Gastrocnemius medialis (tissue), 4 donors: ENCODE data around the gene NCF4. TPM values are rescaled to one million over a fixed set of nuclear protein-coding genes. Genes with fewer than 3 reads are reported as not detected.

Source experiments
- ATAC-seq, 2 donors: fragments of 150-250 bp; one replicate each; pipeline ENCODE4 v1.9.1; 2016
- DNase-seq, 2 donors: peaks; one replicate each; pipeline ENCODE4 v3.0.0-alpha.2; 2019
- H3K27ac ChIP-seq, 4 donors: fragments of 200-600 bp; sonication (generic); 1 replicate in 1 of 4; 2 replicates in 3 of 4; pipeline ENCODE4 v1.5.1; 2016 to 2018; ENCODE audit warnings: mild to moderate bottlenecking in 2 of 4, moderate library complexity in 1 of 4
- H3K27me3 ChIP-seq, 3 donors: fragments of 200-600 bp; sonication (generic) in 2 of 3; 1 replicate in 1 of 3; 2 replicates in 2 of 3; pipeline versions ENCODE4 v1.5.1 to v1.6.0; 2016 to 2019; ENCODE audit warnings: mild to moderate bottlenecking in 1 of 3, moderate library complexity in 1 of 3
- H3K36me3 ChIP-seq, 2 donors: fragments of 200-600 bp; sonication (generic) in 1 of 2; one replicate each; pipeline ENCODE4 v1.5.1; 2017 to 2018
- H3K4me1 ChIP-seq, 2 donors: fragments of 200-600 bp; sonication (generic) in 1 of 2; one replicate each; pipeline ENCODE4 v1.5.1; 2016 to 2017; ENCODE audit warnings: mild to moderate bottlenecking in 2 of 2
- H3K4me3 ChIP-seq, 4 donors: fragments of 200-600 bp; sonication (generic) in 3 of 4; 1 replicate in 1 of 4; 2 replicates in 3 of 4; pipeline ENCODE4 v1.5.1; 2016 to 2019; ENCODE audit warnings: mild to moderate bottlenecking in 2 of 4
- H3K9me3 ChIP-seq, 3 donors: fragments of 200-600 bp; sonication (generic) in 2 of 3; 1 replicate in 1 of 3; 2 replicates in 2 of 3; pipeline ENCODE4 v1.5.1; 2016 to 2019
- CTCF ChIP-seq, 5 experiments: fragments of 450-650 bp in 3 of 5; fragments of 200-600 bp in 2 of 5; sonication (generic) in 2 of 5; IDR thresholded peaks in 4 of 5; conservative IDR thresholded peaks in 1 of 5; 1 replicate in 4 of 5; 2 replicates in 1 of 5; pipeline ENCODE4 v1.5.1; 2016 to 2019; ENCODE audit warnings: antibody characterized with exemption in 5 of 5, mild to moderate bottlenecking in 3 of 5, moderate library complexity in 3 of 5
- POLR2A ChIP-seq, 2 donors: fragments of 450-650 bp; IDR thresholded peaks; one replicate each; pipeline ENCODE4 v1.6.1; 2017; ENCODE audit warnings: antibody characterized with exemption in 2 of 2, mild to moderate bottlenecking in 2 of 2, moderate library complexity in 2 of 2
- in situ Hi-C, 4 donors: fragments of 200-750 bp; cut with MboI; loops; one replicate each; pipeline versions ENCODE4 v1.15.0 to v1.8.0; 2017; ENCODE audit warnings: low sequenced_read_pairs in 4 of 4
- intact Hi-C: fragments of 100-400 bp; cut with DNase I; formaldehyde crosslinking; loops from one replicate; pipeline ENCODE4 v1.15.1; 2023; ENCODE audit warnings: low total_unique reads
- total RNA-seq, 4 donors: library from RNA; depleted of rRNA; stranded (reverse); fragments of >200 nt; gene quantifications; one replicate each; pipeline versions ENCODE4 v1.1.0 to v1.2.3, GENCODE V29; 2016

NCF4 gene
- total RNA-seq, 4 donors from 2014 or later: 1.8 to 5.5 (median 2.9) TPM

DNA sequence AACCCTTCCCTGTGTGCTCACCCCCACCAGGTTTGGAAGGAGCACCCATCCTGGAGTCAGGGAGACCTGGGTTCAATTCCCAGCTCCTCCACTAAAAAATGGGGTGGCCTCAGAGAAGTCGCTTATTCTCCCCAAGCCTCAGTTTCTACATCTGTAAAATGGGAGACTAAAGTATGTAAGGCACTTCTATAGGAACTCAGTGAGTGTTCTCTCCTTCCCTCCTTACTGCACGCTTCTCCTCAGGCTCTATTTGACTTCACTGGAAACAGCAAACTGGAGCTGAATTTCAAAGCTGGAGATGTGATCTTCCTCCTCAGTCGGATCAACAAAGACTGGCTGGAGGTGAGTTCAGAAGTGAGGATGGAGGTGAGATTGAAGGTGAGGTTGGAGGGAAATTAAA, 11.3 kb downstream of the NCF4 start:
- no peak for TF ChIP-seq CTCF (IDR thresholded peaks at IDR 0.05 in 4 of 5, conservative IDR thresholded peaks at IDR 0.05 in 1 of 5)
- TF ChIP-seq POLR2A (IDR thresholded peaks at IDR 0.05): no peak
- no peaks in the 10 kb centered on the region for H3K36me3 ChIP-seq
- intact Hi-C loops (no loop called here), in situ Hi-C loops (no loop called here)
- no peaks in the 10 kb centered on the region for H3K9me3 ChIP-seq
- H3K27ac ChIP-seq: no peak overlapping the region
- no peaks in the 10 kb centered on the region for H3K4me1 ChIP-seq
- DNase-seq (no peak), ATAC-seq (no peak)
- H3K27me3 ChIP-seq: peaks cover 0 to 4% (median 0%) of the 10 kb centered on the region in 3 donors
- no peak overlapping the region for H3K4me3 ChIP-seq

- Histone ChIP-seq H3K27me3 (peaks cover 3 to 4% (median 4%) of the 10 kb centered on the region in 3 donors), H3K4me1 (no peaks in the 10 kb centered on the region), H3K36me3 (no peaks in the 10 kb centered on the region), H3K4me3 (no peak overlapping the region), H3K9me3 (no peaks in the 10 kb centered on the region), H3K27ac (no peak overlapping the region)
- no peak for ATAC-seq
- no peak for DNase-seq
- intact Hi-C loops (no loop called here), in situ Hi-C loops (no loop called here)
- TF ChIP-seq POLR2A (IDR thresholded peaks at IDR 0.05) (no peak), CTCF (IDR thresholded peaks at IDR 0.05 in 4 of 5, conservative IDR thresholded peaks at IDR 0.05 in 1 of 5) (no peak)
Observed at GRCh38 chr22:36872866-36873498, 12.2 kb downstream of the NCF4 start.

DNA sequence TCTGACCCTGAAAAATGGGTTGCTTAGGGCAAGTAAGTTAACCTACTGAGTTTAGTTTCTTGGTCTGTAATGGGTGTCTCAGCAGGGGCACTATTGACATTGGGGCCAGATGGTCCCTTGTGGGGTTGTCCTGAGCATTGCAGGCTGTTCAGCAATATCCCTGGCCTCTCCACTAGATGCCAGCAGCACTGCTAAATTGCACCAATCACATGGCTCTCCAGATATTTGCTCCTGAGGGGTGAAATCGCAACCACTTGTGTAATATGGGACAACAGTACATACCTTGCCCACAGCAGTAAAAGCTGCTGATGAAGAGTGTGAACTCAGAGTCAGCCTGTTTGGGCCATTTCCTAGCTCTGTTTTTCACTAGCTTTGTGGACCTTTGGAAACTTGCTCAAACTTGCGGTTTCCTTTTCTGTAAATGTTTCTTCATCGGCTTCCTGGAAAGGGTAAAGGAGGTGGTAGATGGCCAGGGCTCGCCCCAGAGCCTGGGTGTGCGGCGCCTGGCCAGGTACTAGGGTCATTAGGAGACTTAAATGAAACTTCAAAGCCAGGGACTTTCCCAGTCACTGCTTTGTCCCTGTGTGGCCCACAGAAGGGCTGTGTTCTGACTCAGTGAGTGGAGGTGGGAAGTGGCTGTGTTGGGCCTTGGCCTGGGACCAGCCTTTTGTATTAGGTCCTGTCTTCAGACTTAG, 13.0 kb downstream of the NCF4 start:
- Histone ChIP-seq H3K27ac (peak overlapping the region in 2 of 4 donors; percentile 5 to 29), H3K9me3 (no peaks in the 10 kb centered on the region), H3K4me3 (no peak overlapping the region), H3K36me3 (no peaks in the 10 kb centered on the region), H3K4me1 (no peaks in the 10 kb centered on the region), H3K27me3 (peaks cover 8 to 12% (median 11%) of the 10 kb centered on the region in 3 donors)
- intact Hi-C loops: no loop called here
- DNase-seq (no peak), ATAC-seq (peak; percentile 32 to 51)
- peak in 1 of 5 experiments; percentile 24 for TF ChIP-seq CTCF (IDR thresholded peaks at IDR 0.05 in 4 of 5, conservative IDR thresholded peaks at IDR 0.05 in 1 of 5)
- no peak for TF ChIP-seq POLR2A (IDR thresholded peaks at IDR 0.05)
- in situ Hi-C loops: no loop called here

- no peak for ATAC-seq
- peak overlapping the region in 2 of 4 donors; percentile 5 to 29 for H3K27ac ChIP-seq
- no peak for TF ChIP-seq POLR2A (IDR thresholded peaks at IDR 0.05)
- TF ChIP-seq CTCF (IDR thresholded peaks at IDR 0.05 in 4 of 5, conservative IDR thresholded peaks at IDR 0.05 in 1 of 5): no peak
- H3K9me3 ChIP-seq: no peaks in the 10 kb centered on the region
- no peak for DNase-seq
- H3K36me3 ChIP-seq: no peaks in the 10 kb centered on the region
- no peak overlapping the region for H3K4me3 ChIP-seq
- H3K4me1 ChIP-seq: no peaks in the 10 kb centered on the region
- H3K27me3 ChIP-seq: peaks cover 11 to 14% (median 13%) of the 10 kb centered on the region in 3 donors
- intact Hi-C loops (no loop called here), in situ Hi-C loops (no loop called here)
Observed at GRCh38 chr22:36874309-36874696, 13.5 kb downstream of the NCF4 start.
